GM18505 (cell line): ENCODE data around the gene ATP6V1G3.
A peak's percentile ranks its signal among the peaks of the same experiment; 100 is the strongest.

Experiments
- ATAC-seq: cut with Tn5 transposase; IDR thresholded peaks from one replicate; pipeline ENCODE4 v1.9.1; 2021; ENCODE audit not compliant: unreplicated experiment
- POLR2A ChIP-seq: IDR thresholded peaks from 4 replicates; pipeline ENCODE4 v1.6.1; 2011; ENCODE audit warnings: borderline replicate concordance; ENCODE audit not compliant: insufficient read depth, insufficient read length; ENCODE audit errors: extremely low read depth

Gene ATP6V1G3

DNA sequence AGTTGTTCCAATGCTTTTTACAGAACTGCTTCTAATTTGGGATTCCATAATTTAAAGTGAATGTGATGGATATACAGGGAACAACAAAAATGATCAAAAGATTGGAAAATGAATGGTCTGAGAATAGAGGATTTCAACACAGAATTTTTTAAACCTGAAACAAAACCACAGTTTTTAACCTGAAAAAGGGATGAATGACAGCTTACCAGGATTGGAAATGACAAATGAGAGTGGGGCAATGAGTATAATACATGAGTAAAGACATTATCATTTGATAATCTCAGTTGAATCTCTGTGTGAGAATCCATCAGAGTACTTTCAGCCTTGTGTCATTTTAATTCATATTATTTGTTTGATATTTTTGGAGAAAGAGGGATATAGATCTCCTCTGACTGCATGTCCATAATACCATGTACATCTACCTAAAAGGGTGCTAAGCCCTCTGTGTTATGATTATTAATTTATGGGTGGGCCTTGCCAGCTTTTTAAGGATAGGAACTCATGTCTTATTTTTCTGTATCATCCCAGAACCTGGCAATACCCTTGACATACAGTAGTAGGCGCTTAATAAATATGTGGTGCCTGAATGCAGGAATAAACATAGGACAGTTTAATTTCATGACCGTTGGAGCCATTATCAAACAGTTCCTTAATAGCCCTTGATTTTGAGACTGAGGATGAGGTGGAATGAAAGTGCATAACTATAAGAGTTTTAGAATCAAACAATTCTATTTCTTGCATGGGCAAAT is 12.4 kb upstream of the ATP6V1G3 start:
- ATAC-seq = no peak
- no peak for TF ChIP-seq POLR2A

DNA sequence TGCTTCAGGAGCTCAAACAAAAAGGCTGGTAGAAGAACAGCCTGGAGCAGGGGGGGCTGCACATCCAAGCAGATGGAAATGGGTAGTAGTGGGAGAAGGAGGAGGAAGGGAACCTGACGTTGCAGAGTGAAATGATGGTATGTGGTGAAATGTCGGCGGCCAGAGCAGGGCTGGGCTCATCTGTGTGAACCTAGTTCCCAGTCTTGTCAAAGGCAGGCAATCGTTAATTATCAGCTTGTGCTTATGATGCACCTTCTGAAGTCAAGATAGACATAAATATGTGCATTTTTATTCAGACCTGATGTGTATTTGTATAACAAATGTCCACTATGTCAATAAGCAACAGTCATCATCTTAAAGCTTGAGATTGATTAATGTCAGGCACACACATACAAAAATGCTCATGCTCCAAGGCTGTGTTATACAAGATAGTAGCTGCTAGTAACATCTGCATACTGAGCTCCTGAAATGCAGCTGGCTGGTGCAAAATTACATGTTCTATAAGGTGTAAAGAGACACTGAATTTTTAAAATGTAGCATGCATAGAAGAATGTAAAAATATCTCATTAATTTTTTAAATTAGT is 10.6 kb upstream of the ATP6V1G3 start:
- no peak for ATAC-seq
- TF ChIP-seq POLR2A = no peak

DNA sequence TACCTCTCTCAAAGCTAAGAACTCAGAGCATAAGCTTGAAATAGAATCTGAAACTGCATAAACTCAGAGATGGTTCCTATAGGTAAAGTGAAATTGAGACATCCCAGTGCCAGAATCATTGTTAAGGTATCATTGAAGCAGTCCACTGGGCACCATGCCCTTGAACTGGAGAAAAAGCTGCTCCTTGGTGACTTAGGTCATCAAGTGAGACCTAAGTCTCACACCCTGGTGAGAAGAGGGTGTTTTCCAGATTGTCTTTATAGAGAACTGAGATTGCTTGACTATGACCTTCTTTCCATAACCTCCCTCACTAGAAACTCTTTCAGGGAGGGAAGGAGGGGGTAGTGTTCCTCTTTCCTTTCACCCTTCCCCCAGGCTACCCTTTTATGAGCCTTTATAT is 9.4 kb upstream of the ATP6V1G3 start:
- no peak for TF ChIP-seq POLR2A
- peak; percentile 85 for ATAC-seq

DNA sequence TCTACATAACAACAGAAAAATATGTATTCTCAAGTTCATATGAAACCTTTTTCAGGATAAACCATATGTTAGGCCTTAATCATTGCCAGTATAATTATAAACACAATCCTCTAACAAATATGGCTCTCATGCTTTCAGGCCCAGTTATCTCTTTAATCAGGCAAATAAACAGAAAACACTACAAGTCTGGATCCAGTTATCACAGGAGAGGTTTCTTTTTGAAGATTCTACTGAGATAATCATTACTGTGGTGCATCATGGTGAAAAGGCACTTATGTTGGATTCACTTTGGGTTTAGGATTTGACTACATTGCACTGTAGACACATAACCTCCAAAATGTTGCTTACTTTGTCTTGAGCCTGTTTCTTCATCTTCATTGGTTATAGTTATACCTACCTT is 8.4 kb upstream of the ATP6V1G3 start:
- ATAC-seq = no peak
- no peak for TF ChIP-seq POLR2A

DNA sequence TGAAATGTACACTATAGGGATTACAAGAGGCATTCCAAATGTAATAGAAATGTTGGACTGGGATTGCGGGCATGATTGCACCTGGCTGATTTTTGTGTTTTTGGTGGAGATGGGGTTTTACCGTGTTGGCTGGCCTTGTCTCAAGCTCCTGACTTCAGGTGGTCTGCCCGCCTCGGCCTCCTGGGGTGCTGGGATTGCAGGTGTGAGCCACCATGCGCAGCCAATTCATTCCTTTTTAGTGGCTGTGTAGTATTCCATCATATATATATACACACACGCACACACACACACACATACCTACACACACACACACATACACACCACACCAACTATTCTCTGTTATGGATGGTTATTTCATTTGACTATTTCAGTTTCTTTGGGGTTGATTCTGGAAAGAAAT is 4.7 kb upstream of the ATP6V1G3 start:
- ATAC-seq = no peak
- no peak for TF ChIP-seq POLR2A

DNA sequence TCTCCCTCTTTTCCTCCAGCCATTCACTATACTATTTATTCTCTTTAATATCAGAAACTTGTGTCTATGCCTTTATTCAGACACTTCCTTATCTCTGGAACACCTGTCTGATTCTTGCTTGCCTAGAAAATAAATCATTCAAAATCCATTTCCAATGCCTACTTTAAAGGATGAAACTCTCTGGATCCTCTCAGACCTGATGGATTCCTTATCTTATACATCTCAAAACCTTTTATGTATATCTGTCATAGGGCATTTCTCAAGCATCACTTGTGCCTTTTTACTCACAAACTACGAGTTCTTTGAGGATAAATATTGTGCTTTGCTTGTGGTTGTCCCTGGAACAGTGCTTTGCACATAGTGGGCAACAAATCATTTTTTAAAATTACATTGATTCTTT is 3.8 kb upstream of the ATP6V1G3 start:
- no peak for ATAC-seq
- no peak for TF ChIP-seq POLR2A

DNA sequence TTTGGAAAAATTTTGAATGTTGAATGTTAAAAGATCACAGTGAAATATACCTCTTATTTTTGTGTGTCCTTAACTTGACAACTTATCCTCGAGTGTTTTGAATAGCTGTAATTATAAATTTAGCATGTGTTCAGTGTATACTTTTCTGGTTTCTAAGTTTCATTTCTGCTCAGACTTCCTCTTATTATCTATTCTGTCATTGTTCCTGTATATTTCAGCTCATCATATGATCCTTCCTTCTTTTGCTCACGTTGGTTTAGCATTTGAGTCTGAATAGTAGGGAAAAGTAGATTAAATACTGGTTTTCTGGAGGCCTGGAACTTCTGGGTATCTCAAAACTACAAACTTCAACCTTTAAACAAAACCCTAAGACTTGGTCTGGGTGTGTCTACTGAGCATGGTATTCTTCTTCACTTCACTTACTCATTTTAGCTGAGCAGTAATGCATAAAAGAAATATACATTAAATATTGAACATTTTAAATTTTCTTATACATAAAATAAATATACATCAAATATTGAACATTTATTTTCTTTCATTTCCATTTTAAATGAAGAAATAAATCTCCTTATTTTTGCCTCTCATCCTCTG is 3.3 kb upstream of the ATP6V1G3 start:
- no peak for TF ChIP-seq POLR2A
- ATAC-seq = peak; percentile 78

DNA sequence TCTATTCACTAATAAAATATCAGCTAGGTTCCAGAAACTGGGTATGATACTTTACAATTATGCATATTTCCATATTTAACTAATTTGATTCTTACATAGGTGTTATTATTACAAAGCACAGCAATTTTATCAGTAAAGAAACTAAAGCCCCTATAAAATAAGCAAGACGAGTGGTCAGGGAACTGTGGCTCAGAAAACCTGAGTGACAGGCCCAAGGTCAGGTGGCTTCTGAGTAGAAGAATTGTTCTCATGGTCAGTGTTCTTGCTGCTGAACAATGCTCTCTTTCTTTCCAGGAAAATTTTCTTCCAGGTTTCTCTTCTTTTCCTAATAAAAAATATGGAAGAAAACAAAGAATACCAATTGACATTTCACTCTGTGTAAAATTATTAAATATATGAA is 2.2 kb upstream of the ATP6V1G3 start:
- no peak for TF ChIP-seq POLR2A
- no peak for ATAC-seq

DNA sequence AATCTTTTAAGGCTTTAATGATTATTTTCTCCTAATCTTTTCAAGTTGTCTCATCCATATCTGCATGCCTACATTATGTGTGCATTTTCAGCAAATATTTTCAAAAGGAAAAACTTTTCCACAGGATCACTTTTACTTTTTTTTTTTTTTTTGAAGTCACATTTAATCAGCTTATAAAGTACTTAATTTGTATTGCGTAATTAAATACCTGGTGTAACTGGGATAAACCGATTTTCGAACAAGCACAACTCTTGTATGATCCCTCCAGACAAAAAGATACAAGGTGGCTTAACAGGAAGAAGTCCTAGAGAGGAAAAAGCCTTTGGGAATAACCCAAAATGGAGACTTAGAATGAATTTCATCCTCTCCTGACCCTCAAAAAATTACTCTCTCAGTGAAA is 1.3 kb upstream of the ATP6V1G3 start:
- no peak for TF ChIP-seq POLR2A
- ATAC-seq = no peak

DNA sequence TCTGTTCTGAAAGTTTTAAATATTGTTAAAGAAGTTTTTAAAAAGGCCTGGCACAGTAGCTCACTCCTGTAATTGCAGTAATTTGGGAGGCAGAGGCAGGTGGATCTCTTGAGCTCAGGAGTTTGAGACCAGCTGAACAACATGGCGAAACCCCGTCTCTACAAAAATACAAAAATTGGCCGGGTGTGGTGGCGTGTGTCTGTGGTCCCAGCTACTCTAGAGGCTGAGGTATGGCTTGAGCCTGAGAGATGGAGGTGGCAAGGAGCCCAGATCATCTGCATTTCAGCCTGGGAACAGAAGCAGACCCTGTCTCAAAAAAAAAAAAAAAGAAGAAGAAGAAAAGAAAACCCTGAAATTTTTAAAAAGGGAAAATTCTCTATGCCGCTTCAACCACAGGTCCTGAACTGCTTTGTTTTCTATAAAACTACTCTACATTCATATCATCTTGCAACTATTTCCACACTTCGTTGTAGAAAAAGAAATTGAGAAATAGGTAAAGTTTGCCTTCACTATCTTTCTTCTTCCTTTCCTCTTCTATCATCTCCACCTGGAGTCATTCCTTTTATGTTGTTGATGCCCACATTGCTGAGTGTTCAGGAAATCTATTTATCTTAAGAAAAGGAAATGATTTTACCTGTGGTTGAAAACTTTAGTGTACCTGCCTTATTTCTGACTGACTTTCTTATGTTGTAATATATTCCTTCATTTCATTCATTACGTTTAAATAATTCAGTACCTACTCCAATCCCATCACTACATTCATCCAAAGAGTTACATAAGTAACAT is 1.7 kb downstream of the ATP6V1G3 start:
- ATAC-seq = no peak
- TF ChIP-seq POLR2A = no peak

DNA sequence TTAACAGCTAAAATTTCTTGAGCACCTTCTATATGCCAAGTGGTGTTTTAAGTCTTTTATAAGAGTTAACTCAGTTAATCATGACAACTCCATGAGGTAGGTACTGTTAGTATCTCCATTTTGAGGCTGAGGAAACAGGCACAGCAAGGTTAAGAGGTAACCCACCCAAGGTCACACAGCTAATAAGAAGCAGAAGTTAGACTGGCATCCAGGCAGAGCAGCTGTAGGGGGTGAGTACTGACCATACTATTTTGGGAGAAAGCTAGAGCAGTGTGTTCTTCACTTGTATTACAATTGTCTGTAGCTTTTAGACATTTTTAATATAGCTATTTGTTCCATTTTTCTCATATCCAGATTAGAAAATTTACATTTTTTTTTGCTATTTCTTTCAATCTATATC is 4.8 kb downstream of the ATP6V1G3 start:
- TF ChIP-seq POLR2A = no peak
- no peak for ATAC-seq

DNA sequence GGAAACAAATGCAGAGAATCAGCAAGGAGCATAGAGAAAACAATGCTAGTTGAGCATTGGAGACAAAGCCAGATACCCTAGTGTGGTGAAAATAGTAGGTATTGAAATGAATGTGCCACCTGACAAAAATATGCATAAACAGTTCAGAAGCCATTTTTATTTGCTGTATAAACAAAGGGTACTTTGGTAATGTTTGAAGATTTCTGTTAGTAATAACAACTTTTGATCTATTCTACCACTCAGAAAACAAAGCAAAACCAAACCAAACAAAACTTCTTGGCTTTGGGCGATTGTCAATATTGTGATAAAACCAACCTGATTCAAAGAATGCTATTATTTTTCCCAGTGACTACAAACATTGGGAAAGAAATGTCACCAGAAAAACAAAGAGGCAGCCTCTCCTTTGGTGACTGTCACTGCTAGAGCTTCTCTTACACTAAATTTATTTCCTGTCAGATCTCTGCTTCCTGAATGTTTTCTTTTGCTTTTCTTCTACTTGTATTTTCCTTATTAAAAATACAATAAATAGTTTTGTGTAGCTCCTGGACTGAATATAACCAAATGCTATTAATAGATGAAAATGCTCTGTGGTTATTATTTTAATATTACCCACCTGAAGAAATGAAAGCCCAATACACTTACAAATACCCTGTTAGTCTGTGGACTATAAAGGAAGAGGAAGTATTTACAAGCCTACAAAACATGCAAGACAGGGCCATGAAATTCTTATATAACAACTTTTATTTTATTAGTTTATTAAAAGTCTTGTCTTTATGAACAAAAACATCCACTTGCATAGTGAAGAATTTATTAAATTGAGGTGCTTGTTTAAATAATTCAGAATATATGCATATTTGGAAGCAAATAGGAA is 5.7 kb downstream of the ATP6V1G3 start:
- TF ChIP-seq POLR2A = no peak

DNA sequence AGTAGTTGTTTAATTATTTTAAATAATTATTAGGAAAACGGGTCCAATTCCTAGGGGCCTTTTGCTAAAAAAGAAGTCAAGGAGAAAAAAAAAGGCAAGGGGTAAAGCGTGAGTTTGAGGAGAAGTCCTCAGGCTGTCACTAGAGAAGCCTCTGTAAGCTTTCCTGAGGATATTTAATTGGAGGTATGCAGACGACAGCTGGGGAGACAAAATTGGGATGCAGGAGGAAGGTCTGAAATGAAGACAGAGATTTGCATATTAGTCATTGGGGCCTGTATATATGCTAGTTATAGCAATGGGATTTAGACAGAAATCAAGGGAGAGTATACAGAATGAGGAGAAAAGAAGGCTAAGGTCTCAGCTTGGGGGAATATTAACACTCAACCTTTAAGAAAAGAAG is 8.6 kb downstream of the ATP6V1G3 start:
- no peak for ATAC-seq
- TF ChIP-seq POLR2A = no peak

More for the DNA sequence above, 5.7 kb downstream of the ATP6V1G3 start:
- ATAC-seq = no peak

DNA sequence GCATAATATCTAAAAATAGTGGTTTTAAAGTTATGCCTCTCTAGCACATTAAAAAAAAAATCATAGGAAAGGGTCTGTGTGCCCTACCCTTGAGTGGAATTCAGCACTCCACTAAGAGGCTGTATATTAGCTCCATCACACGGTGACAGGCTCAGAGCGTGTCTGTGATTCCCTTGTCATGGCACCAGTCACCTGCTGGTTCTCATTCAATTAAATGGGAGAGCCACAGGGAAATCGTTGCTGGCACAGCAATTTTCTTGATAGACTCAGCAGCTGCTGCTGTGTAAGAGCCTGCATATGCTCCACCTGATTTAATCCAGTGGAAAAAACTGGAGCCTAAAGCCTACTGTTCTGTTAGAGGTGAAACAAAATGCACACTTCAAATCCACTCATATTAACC is 9.5 kb downstream of the ATP6V1G3 start:
- TF ChIP-seq POLR2A = no peak
- no peak for ATAC-seq

DNA sequence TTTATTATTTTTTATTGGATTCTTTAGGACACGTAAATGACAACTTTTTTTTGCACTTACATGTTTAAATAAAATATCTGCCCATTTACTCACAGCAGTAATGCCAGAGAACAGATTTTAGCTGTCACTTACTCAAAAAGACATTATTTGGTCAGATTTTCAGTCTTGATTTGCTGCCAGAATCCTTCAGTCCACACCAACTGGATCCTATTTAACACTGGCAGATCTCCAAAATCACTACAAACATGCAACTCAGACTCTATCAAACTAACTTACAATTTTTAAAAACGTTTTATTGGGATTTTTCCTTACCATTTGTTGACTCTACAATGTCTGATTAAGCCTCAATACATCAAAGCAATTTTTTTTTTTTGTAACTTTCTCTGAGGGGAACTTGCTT is 11.1 kb downstream of the ATP6V1G3 start:
- no peak for ATAC-seq

More for the DNA sequence above, 11.1 kb downstream of the ATP6V1G3 start:
- no peak for TF ChIP-seq POLR2A
